OCI-M2 (cell line): ENCODE data around the gene ZNF746.
"Not testable (repeated sequence)": the region's sequence is repeated elsewhere in the genome, so short reads cannot be mapped to it uniquely, and the experiment has no call there.

Experiments used
- DNase-seq: peaks from one replicate; lab custom pipeline; 2025; ENCODE audit not compliant: unreplicated experiment; lab: John Stamatoyannopoulos, UW

Gene ZNF746

DNA sequence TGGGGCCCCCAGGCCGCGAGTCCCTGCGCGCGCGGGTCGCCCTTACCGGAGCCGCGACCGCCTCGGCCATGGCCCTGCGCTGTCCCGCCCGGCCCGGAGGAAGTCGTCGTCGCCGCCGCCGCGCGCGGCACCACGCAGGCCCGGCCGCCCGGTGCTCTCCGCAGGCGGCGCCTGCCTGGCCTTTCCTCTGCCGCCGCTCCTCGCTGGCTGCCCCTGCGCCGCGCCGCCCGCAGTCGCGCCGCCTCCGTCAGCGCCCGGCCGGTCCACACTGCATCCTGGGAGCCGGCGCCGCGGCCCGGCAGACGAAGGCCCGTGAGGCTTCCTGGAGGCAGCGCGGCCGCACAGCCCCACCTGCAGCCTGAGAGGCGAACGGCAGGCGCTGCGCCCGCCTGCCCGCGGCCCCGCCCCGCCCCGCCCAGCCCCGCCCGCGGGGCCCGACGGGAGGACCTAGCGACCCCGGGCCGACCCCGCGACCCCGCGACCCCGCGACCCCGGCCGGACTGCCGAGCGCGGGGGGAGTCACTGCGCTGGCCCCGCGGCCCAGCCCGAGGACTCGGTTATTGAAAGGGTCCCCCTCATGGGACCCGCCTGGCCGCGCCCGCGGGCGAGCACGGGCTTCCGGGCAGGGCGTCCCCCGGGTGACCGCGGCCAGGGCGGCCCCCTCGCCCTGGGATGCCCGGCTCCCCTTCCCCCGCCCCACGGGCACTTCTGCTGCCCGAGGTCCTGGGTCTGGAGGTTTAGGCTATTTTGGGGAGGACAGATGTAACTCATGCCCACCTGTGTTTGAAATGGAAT lies at the start of gene ZNF746:
Gene ZNF746, minus strand, starts transcription at position 343 of the 795 bp plus-strand sequence. Its CDS starts 273 bp downstream, at position 70.
- DNase-seq = peak; percentile 37

DNA sequence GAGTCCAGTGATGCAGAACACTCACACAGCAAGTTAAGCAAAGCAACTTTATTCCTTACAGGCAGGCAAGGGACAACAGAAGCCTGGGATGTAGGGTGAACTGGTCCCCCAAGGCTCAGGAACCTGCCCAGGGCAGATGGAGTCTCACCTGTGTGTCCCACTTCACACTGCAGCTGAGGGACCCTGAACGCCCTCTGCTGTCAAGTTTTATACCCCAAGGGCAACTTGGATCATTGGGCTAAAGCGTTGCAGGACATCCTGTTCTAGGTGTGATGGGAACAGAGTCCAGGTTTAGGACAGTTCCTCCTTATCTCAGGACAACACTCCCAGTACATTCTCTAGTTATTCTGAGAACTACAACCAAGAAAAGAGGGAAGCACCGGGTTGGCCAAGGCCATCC lies 49.5 kb upstream of the ZNF746 start:
- DNase-seq = no peak

DNA sequence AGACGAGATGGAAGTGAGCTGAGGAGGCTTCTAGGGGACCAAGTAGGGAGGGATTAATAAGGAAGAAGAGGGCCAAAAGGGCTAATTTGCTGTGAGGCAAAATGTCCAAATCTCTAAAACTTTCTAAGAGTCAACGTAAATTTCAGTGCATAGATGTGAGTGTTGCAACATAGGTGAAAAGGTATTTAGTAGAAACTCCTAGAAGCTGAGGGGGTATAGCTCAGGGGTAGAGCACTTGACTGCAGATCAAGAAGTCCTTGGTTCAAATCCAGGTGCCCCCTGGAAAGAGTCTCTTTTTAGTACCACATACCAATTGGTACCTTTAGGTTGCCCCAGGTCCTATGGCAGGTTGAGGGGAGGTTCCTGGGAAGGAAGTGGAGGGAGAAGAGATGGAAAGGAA lies 48.7 kb upstream of the ZNF746 start:
- DNase-seq = no peak

DNA sequence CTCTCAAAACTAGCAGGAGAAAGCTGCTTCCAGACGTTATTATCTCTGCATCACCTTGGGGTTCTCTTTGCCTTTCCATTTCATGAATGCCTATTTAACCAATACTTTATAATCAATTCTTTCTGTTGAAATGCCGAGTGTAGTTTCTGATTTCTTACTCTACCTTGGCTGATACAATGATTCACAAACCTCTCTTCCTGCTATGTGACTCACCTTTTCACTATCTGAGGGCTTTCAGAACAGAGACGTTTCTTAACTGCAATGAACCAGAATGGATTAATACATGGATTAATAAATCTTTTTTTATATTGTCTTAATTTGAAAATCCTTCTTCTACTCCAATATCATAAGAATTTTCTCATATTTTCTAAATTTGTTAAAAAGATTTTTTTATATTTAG lies 46.4 kb upstream of the ZNF746 start:
- no peak for DNase-seq

DNA sequence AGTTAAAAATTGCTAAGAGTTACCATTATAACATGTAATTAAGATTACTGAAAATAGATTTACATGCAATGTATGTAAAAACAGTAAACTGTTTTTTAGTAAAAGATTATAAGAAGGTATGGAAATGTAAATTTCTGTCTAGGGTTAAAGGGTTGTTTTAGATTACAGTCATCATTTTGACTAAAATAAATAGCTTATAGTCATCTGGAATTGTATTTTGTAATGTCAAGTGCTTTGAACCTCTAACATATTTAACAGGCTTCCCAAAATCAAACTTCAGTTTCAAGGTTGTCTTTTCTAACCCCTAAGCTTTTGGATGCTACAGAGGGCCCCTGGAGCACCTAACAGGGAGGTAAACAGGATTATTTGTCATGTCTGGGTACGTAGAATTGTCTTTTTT lies 35.0 kb upstream of the ZNF746 start:
- DNase-seq = no peak

DNA sequence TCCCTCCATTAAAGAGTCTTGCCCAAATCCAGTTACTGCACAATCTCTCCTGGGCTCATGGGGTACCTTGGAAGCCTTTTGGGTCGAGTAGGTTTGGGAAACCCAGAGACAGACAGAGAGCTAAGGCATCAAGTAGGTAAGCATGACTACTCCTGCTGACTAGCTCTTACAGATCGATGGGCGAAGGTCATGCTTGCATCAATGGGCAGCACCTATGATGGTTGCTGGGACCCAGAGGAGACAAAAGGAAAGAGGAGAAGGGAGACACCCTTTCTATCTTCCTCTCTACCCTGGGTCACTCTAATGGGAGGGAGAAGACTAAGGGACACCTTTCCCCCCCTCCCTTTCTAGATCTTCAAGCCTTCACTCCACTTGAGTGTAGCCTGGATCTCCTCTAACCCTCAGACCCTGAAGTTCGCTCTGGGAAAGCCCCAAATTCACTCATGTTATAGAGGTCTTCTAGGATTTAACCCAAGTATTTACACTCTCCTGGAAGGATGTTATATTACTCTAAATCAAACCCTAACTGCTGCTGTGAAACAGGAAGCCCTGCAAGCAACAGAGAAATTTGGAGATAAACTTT lies 31.6 kb upstream of the ZNF746 start:
- no peak for DNase-seq

- no peak for DNase-seq
Observed at GRCh38 chr7:149527414-149527813, 29.8 kb upstream of the ZNF746 start.

- DNase-seq = no peak
Observed at GRCh38 chr7:149525280-149525679, 27.7 kb upstream of the ZNF746 start.

GRCh38 chr7:149524394-149524793 lies 26.8 kb upstream of the ZNF746 start:
- DNase-seq = no peak

GRCh38 chr7:149510248-149510647 lies 12.6 kb upstream of the ZNF746 start:
- DNase-seq = no peak

GRCh38 chr7:149509774-149510173 lies 12.2 kb upstream of the ZNF746 start:
- no peak for DNase-seq

- DNase-seq = no peak
Observed at GRCh38 chr7:149505551-149505950, 7.9 kb upstream of the ZNF746 start.

GRCh38 chr7:149501651-149502050 lies 4.0 kb upstream of the ZNF746 start:
- DNase-seq = no peak

GRCh38 chr7:149500910-149501309 lies 3.3 kb upstream of the ZNF746 start:
- DNase-seq = no peak

GRCh38 chr7:149500201-149500600 lies 2.6 kb upstream of the ZNF746 start:
- DNase-seq = no peak

DNA sequence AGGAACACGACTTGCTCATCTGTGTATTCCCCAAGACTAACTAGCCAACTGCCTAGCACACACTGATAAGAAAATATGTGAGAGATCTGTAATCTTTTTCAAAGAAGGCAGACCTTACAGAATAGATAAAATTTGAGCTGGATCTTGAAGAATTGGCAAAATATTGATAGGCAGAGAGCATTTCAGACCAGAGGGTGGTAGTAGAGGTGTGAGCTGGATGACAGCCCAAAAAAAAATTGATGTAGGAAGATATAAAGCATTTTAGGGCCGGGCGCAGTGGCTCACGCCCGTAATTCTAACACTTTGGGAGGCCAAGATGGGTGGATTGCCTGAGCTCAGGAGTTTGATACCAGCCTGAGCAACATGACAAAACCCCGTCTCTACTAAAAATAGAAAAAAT lies 1.2 kb upstream of the ZNF746 start:
- DNase-seq = no peak

DNA sequence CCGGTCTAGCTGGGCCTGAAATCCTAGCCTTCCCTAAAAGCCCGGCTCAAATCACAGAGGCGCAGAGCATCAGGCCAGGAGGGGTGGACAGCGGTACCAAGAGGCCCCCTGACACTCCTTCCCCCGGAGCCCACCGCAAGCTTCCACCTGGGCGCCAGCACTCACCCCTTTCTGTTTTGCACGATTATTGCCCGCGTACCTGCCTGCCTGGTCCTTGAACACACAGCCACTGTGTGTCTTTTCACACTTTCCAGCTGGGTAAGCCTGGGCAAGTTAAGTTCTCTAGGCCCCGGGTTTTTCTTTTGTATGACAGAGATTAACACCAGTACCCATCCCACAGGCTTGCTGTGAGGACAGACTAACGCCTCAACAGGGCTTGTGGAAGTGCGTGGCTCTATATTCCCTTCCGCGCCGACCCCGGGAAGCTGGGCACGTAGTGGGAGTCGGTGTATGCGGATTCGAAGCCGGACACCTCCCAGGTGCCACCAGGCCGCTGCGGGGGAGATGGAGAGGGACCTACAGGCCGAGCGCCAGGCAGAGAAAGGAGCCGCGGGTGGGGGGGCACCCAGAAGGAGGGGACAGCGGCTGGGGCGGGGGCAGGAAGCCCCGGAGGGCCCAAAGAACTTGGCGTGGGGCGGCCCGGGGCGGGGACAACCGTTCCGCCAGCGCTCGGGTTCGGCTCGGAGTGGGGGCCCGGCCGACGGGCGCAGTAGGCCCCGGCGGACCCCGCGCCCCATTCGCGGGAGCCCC lies 792 bp downstream of the ZNF746 start:
- DNase-seq = no peak

DNA sequence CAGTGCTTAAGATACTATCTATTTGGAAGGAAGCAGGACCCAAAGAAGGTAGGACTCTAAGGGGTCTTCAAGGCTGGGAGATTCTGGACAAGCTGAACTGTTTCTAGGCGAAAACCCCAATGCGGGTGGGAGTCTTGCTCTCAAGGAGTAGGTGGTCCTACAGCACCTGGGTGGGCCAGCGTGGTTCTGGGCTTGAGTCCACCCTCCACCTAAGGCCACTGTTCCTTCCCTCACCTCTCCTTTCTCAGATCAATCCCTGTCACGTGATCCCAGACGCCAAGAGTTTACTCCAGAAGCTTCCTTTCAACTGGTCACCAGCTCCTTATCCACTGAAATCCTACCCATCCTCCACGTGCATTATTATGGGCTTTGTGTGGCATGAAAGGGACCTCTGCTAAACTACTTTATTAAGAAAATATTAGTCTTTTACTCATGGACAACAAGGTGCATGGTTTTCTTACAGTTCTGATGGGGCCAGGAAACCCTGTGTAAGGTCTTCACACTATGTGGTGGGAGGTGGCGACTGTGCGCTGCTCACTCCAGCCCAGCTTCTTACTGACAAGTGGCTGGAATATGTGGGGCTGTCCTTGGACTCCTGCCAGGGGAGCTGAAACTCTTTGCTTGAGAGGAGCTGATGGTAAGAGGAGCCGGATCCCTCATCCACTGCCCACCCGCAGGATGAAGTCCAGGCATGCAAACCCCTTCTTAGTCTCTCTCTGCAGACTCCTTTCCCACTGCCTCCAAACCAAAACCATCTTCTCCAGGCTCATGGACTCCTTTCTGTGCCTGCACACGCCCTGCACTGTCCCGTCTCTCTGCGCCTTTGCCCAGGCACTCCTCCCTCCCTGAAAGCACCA lies 1.6 kb downstream of the ZNF746 start:
- no peak for DNase-seq

DNA sequence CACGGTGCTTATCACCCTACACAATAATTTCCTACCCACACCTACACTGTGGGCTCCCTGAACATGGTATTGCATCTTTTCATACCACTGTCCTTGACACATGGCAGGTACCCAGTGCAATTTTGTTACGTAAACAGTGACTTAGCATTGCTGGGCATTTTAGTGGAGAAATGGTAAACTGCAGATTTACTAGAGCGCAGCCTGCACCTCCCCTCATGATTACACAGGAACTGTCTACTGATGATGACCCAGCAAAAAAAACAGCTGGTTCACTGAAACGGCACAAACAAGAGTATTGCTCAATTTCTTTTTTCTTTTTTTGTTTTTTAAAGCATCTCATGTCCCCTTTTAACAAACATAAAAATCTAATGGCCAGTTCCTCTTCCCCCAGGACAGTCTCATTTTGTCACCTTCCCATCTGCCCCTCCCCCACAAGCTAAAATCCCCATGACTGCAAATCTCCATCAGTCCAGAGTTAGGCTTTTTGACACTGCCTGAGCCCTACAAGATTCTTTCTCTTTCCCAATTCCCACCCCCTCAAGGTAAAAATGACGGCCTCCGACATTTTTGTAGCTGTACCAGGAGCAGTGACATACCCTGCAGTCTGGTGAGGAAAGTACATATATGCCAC lies 2.8 kb downstream of the ZNF746 start:
- no peak for DNase-seq

GRCh38 chr7:149493975-149494374 lies 3.6 kb downstream of the ZNF746 start:
- DNase-seq = not testable (repeated sequence)

GRCh38 chr7:149493366-149493765 lies 4.2 kb downstream of the ZNF746 start:
- DNase-seq = no peak
